Measurements from ENCODE around the gene OSBPL3. TPM values are rescaled to one million over a fixed set of nuclear protein-coding genes. Genes with fewer than 3 reads are reported as not detected.
A peak's percentile ranks its signal among the peaks of the same experiment; 100 is the strongest.

The OSBPL3 gene
- total RNA-seq, 1 experiment from 2014 or later = 8.6 TPM

GRCh38 chr7:24894429-24895221, 85.4 kb downstream of the OSBPL3 start:
- no peaks in the 10 kb centered on the region for H3K79me1 ChIP-seq (ENCODE audit: insufficient read depth, low read depth, low read length, poor library complexity, severe bottlenecking)
- H3K9ac ChIP-seq (ENCODE audit: extremely low read depth, insufficient read length, low read length) = no peak overlapping the region
- H3K56ac ChIP-seq (ENCODE audit: insufficient read length, low read depth, low read length) = no peak overlapping the region
- H3K23me2 ChIP-seq (ENCODE audit: insufficient read length, low read depth, low read length, poor library complexity, severe bottlenecking) = no peaks in the 10 kb centered on the region
- no peak overlapping the region for H2AFZ ChIP-seq (ENCODE audit: low read length)
- no peak overlapping the region for H2AK5ac ChIP-seq (ENCODE audit: insufficient read length, low read length)
- H3K14ac ChIP-seq (ENCODE audit: insufficient read depth, low read length) = no peak overlapping the region
- Mint-ChIP-seq H3K27me3 (ENCODE audit: low read depth) (no peaks in the 10 kb centered on the region), H3K4me1 (peaks cover 15 to 20% of the 10 kb centered on the region in 2 experiments), H3K9me3 (no peaks in the 10 kb centered on the region), H3K36me3 (ENCODE audit: insufficient read depth in 1 of 3, low read depth in 3 of 3) (no peaks in the 10 kb centered on the region), H3K27ac (peak overlapping the region; percentile 4 to 48 (median 20); a peak in 3 of 7 replicates), H3K4me3 (no peak overlapping the region)
- no peaks in the 10 kb centered on the region; the same call in 1 of the 2 replicates for H3K4me1 ChIP-seq (ENCODE audit: insufficient read depth, low read length)
- no peaks in the 10 kb centered on the region for H3K27me3 ChIP-seq (ENCODE audit: insufficient read depth, low read length)
- no peak overlapping the region for H2BK15ac ChIP-seq (ENCODE audit: low read depth, low read length)
- H3K9me3 ChIP-seq (ENCODE audit: control insufficient read depth, low read depth, low read length) = no peaks in the 10 kb centered on the region
- H3K23ac ChIP-seq (ENCODE audit: insufficient read length, low read depth, low read length) = no peak overlapping the region
- no peak overlapping the region for H4K91ac ChIP-seq (ENCODE audit: insufficient read length, low read depth, low read length)
- no peak overlapping the region for H3T11ph ChIP-seq (ENCODE audit: low read length)
- no CpG with 5 or more reads among the region's 7 CpGs for WGBS (ENCODE audit: extremely low coverage, insufficient read length, low lambda C conversion rate)
- H2BK120ac ChIP-seq (ENCODE audit: low read depth, low read length, poor library complexity, severe bottlenecking) = no peak overlapping the region
- H2BK20ac ChIP-seq (ENCODE audit: low read depth, low read length, poor library complexity, severe bottlenecking) = no peak overlapping the region
- no peak overlapping the region for H2BK5ac ChIP-seq (ENCODE audit: insufficient read length, low read length)
- H3K79me2 ChIP-seq (ENCODE audit: insufficient read depth, low read length) = no peaks in the 10 kb centered on the region
- peak; percentile 43 for DNase-seq
- no peak overlapping the region for H4K8ac ChIP-seq (replicated peaks; ENCODE audit: insufficient read length, low read depth, low read length)
- H2BK12ac ChIP-seq (ENCODE audit: insufficient read length, low read depth, low read length) = no peak overlapping the region
- no peak overlapping the region for H3K18ac ChIP-seq (ENCODE audit: insufficient read length, low read depth, low read length)
- H3K4ac ChIP-seq (ENCODE audit: low read depth, low read length) = no peak overlapping the region
- TF ChIP-seq, protein P1, sequence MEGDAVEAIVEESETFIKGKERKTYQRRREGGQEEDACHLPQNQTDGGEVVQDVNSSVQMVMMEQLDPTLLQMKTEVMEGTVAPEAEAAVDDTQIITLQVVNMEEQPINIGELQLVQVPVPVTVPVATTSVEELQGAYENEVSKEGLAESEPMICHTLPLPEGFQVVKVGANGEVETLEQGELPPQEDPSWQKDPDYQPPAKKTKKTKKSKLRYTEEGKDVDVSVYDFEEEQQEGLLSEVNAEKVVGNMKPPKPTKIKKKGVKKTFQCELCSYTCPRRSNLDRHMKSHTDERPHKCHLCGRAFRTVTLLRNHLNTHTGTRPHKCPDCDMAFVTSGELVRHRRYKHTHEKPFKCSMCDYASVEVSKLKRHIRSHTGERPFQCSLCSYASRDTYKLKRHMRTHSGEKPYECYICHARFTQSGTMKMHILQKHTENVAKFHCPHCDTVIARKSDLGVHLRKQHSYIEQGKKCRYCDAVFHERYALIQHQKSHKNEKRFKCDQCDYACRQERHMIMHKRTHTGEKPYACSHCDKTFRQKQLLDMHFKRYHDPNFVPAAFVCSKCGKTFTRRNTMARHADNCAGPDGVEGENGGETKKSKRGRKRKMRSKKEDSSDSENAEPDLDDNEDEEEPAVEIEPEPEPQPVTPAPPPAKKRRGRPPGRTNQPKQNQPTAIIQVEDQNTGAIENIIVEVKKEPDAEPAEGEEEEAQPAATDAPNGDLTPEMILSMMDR (conservative IDR thresholded peaks at IDR 0.05) = peak; percentile 67
- no peak overlapping the region for H4K5ac ChIP-seq (ENCODE audit: insufficient read length, low read depth, low read length)
- no peak overlapping the region for H3K4me2 ChIP-seq (ENCODE audit: insufficient read depth, insufficient read length, low read length)
- H3K27ac ChIP-seq (ENCODE audit: insufficient read length, low read depth, low read length) = no peak overlapping the region
- no peaks in the 10 kb centered on the region for H4K20me1 ChIP-seq (ENCODE audit: control insufficient read depth, insufficient read depth, insufficient read length)

Data from H9 (cell line).